T-cell (primary cell): ENCODE results near the gene TSC22D2. TPM values are rescaled to one million over a fixed set of nuclear protein-coding genes. Genes with fewer than 3 reads are reported as not detected.
A peak's percentile ranks its signal among the peaks of the same experiment; 100 is the strongest.

Experiments used
- ATAC-seq, 4 experiments: fragments of 200-7000 bp in 3 of 4; fragments of 150-1000 bp in 1 of 4; cut with Tn5 transposase; replicated peaks in 1 of 4; 1 replicate in 3 of 4; 2 replicates in 1 of 4; pipeline ENCODE4 v1.10.0; 2021; ENCODE audit warnings: moderate library complexity in 3 of 4, mild to moderate bottlenecking in 2 of 4, moderate number of reproducible peaks in 1 of 4
- CTCF ChIA-PET, 2 donors: fragments of 300-600 bp; sonication (Branson Sonifier 250); formaldehyde crosslinking; loops; one replicate each; lab custom pipeline; 2022; ENCODE audit warnings: antibody characterized with exemption in 2 of 2; lab: Charles Lee
- POLR2A ChIA-PET, 2 donors: fragments of 300-600 bp; sonication (Branson Sonifier 250); formaldehyde crosslinking; loops; one replicate each; lab custom pipeline; 2022; ENCODE audit warnings: antibody characterized with exemption in 2 of 2; lab: Charles Lee
- DNase-seq, 35 experiments: peaks; one replicate each; pipeline versions ENCODE4 v3.0.0 to v3.0.0-alpha.2; 2013 to 2023
- H3K27ac ChIP-seq: one replicate; pipeline ENCODE4 v1.5.1; 2013; ENCODE audit warnings: low read length
- H3K27me3 ChIP-seq, 2 experiments: replicated peaks in 1 of 2; 1 replicate in 1 of 2; 2 replicates in 1 of 2; pipeline versions ENCODE4 v1.6.1 to v1.7.0; 2013; ENCODE audit warnings: low read length in 1 of 2, mixed read lengths in 1 of 2; ENCODE audit not compliant: control insufficient read depth in 2 of 2, insufficient read depth in 2 of 2; ENCODE audit errors: extremely low read depth in 1 of 2
- H3K36me3 ChIP-seq, 2 donors: 1 replicate in 1 of 2; 2 replicates in 1 of 2; pipeline versions ENCODE4 v1.6.1 to v1.7.0; 2013; ENCODE audit warnings: low read length in 1 of 2; ENCODE audit not compliant: control insufficient read depth in 2 of 2, insufficient read depth in 1 of 2; ENCODE audit errors: extremely low read depth in 1 of 2
- H3K4me1 ChIP-seq, 2 experiments: 1 replicate in 1 of 2; 2 replicates in 1 of 2; pipeline versions ENCODE4 v1.6.1 to v1.7.0; 2013; ENCODE audit warnings: low read length in 2 of 2, mixed read lengths in 1 of 2; ENCODE audit not compliant: insufficient read depth in 2 of 2, control insufficient read depth in 1 of 2; ENCODE audit errors: extremely low read depth in 1 of 2
- H3K4me3 ChIP-seq, 2 donors: 1 replicate in 1 of 2; 2 replicates in 1 of 2; pipeline versions ENCODE4 v1.5.1 to v1.7.0; 2013; ENCODE audit warnings: mild to moderate bottlenecking in 2 of 2, low read length in 1 of 2, moderate library complexity in 1 of 2; ENCODE audit not compliant: control insufficient read depth in 1 of 2; ENCODE audit errors: extremely low read depth in 1 of 2
- H3K9me3 ChIP-seq: 2 replicates; pipeline ENCODE4 v1.7.0; 2013
- H3K27ac Mint-ChIP-seq, 2 donors: one replicate each; pipeline ENCODE4 v1.8.0; 2020 to 2021; ENCODE audit warnings: mild to moderate bottlenecking in 2 of 2, mixed read lengths in 2 of 2
- H3K27me3 Mint-ChIP-seq, 2 donors: one replicate each; pipeline ENCODE4 v1.8.0; 2021 to 2022; ENCODE audit warnings: mixed read lengths in 2 of 2
- H3K36me3 Mint-ChIP-seq: one replicate; pipeline ENCODE4 v1.8.0; 2021; ENCODE audit warnings: mixed read lengths
- H3K4me1 Mint-ChIP-seq, 3 donors: one replicate each; pipeline ENCODE4 v1.8.0; 2020 to 2022; ENCODE audit warnings: mixed read lengths in 3 of 3, mild to moderate bottlenecking in 1 of 3
- H3K4me3 Mint-ChIP-seq, 3 donors: one replicate each; pipeline ENCODE4 v1.8.0; 2020 to 2022; ENCODE audit warnings: mild to moderate bottlenecking in 3 of 3, mixed read lengths in 3 of 3, moderate library complexity in 3 of 3
- H3K9me3 Mint-ChIP-seq, 3 donors: one replicate each; pipeline ENCODE4 v1.8.0; 2020 to 2022; ENCODE audit warnings: mixed read lengths in 3 of 3
- WGBS: methylation state at CpG from one replicate; pipeline ENCODE4 v1.1.5; 2013; ENCODE audit warnings: missing lambda C conversion rate; ENCODE audit not compliant: insufficient coverage; 5-methylcytosine and 5-hydroxymethylcytosine counted together
- total RNA-seq, 35 experiments: library from RNA in 6 of 35; stranded (reverse) in 6 of 35; fragments of 120-200 nt in 1 of 35; gene quantifications; one replicate each; pipeline versions ENCODE4 v1.2.1 to v1.2.4 and lab custom pipeline; 2013 to 2026

Gene TSC22D2
- total RNA-seq, 5 donors from 2014 or later (not counting 1 experiment from before 2014, with no cell fraction given), result 21.2 to 55.0 (median 23.3) TPM

DNA sequence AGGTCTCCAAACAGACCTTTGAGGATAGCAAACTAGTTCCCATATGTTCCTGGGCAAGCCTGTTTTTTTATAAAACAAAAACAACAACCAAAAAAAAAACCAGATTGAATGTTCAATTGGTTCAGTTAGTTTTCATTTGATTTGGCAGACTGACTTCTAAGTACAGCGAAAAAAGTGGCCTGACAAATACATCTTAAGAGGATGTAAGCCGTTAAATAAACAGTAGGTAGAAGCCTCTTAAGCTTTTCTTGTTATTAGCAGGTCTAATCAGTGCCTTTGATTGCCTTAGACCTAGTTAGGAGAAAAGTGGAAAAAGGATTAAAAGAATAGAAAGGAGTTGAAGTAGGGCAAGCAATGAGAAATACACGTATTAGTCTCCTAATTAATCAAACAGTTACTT is 13.2 kb downstream of the TSC22D2 start:
- no peaks in the 10 kb centered on the region for H3K9me3 ChIP-seq
- 100% methylated on average over 1 of the region's 3 CpGs for WGBS
- H3K4me3 ChIP-seq, result no peak overlapping the region
- no peaks in the 10 kb centered on the region for H3K36me3 ChIP-seq
- Mint-ChIP-seq H3K9me3 (no peaks in the 10 kb centered on the region), H3K4me3 (no peak overlapping the region), H3K27me3 (no peaks in the 10 kb centered on the region), H3K27ac (no peak overlapping the region), H3K4me1 (peaks cover 65 to 71% (median 68%) of the 10 kb centered on the region in 3 donors), H3K36me3 (peaks cover 24% of the 10 kb centered on the region)
- H3K27ac ChIP-seq, result no peak overlapping the region
- POLR2A ChIA-PET, result interaction anchor here in 1 of 2 donors (1.7 kb wide), 1 partner anchor 12 kb away, joined by 7 read pairs; the partner anchor contains the start of gene TSC22D2
- ATAC-seq, result no peak
- no peaks in the 10 kb centered on the region for H3K27me3 ChIP-seq
- H3K4me1 ChIP-seq, result peaks cover 0 to 11% of the 10 kb centered on the region in 2 experiments
- CTCF ChIA-PET, result interaction anchor here in 1 of 2 donors (2.0 kb wide), 1 partner anchor 9 kb away, joined by 5 read pairs; no protein-coding TSS in a partner anchor
- DNase-seq, result no peak

DNA sequence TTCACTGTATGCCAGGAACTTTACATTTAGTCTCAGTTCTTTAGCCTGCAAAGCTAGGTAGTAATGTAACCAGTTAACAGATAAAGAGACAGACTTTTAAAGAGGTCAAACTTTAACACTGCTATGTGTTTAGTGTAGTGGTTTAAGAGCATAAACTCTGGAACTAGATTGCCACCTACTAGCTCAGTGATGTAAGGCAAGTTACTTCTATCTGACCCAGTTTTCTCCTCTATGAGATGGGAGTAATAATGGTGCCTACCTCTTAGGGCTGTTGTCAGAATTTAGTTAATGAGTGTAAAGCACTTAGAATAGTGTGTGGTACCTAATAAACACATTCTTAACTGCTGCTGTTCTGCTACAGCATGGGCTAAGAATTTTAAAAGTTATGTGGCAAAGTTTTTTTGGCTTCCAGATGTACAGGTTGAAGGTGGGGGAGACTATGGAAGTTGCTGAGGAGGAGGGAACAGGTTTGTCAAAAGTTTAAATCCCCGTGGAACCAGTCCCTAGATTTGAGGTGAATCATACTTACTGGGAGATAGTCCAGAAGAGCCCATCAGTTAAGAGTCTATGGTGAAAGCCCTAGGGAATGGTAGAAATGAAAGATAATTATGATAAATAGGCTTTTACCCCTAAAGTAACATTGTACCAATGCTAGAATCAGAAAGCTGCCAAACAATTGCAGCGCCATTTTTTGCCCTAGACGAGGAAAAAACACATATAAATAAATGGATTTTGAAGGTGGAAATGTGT is 13.9 kb downstream of the TSC22D2 start:
- Mint-ChIP-seq H3K4me1 (peaks cover 65 to 71% (median 70%) of the 10 kb centered on the region in 3 donors), H3K27ac (peak overlapping the region in 1 of 2 donors; percentile 11), H3K27me3 (no peaks in the 10 kb centered on the region), H3K9me3 (no peaks in the 10 kb centered on the region), H3K4me3 (no peak overlapping the region), H3K36me3 (peaks cover 26% of the 10 kb centered on the region)
- POLR2A ChIA-PET, result interaction anchor here in 1 of 2 donors (1.7 kb wide), 1 partner anchor 13 kb away, joined by 7 read pairs; the partner anchor contains the start of gene TSC22D2
- Histone ChIP-seq H3K4me3 (no peak overlapping the region), H3K9me3 (no peaks in the 10 kb centered on the region), H3K27ac (no peak overlapping the region), H3K27me3 (no peaks in the 10 kb centered on the region), H3K4me1 (peaks cover 0 to 6% of the 10 kb centered on the region in 2 experiments), H3K36me3 (no peaks in the 10 kb centered on the region)
- no CpG with 5 or more reads among the region's 3 CpGs for WGBS
- ATAC-seq (peak in 1 of 4 experiments; percentile 42), DNase-seq (no peak)
- CTCF ChIA-PET, result interaction anchor here in 1 of 2 donors (2.0 kb wide), 1 partner anchor 8 kb away, joined by 5 read pairs; no protein-coding TSS in a partner anchor

GRCh38 chr3:150422907-150423306 is 14.8 kb downstream of the TSC22D2 start:
- H3K4me1 Mint-ChIP-seq, result peaks cover 63 to 71% (median 69%) of the 10 kb centered on the region in 3 donors
- CTCF ChIA-PET, result interaction anchor here in 1 of 2 donors (2.0 kb wide), 1 partner anchor 8 kb away, joined by 5 read pairs; no protein-coding TSS in a partner anchor
- POLR2A ChIA-PET, result interaction anchor here in 1 of 2 donors (1.7 kb wide), 1 partner anchor 14 kb away, joined by 7 read pairs; the partner anchor contains the start of gene TSC22D2

DNA sequence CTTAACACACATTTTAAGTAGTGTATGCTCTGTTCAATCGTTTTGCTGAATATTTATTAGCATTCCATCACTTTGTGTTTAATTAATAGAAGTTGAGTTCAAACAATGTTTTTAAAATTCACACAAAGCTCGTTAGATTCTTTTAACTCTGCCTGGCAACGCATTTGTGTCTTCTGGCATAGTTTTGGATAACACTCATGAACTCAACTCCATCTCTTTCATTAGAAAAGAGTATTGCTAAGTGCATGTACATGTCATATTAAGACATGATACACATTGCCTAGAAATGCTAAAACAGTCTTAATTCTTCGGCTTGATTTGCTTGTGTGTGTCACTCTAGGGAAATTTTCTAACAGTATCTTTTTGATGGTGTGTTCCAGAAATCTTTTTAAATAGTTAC is 15.7 kb downstream of the TSC22D2 start:
- Histone ChIP-seq H3K27ac (no peak overlapping the region), H3K4me3 (no peak overlapping the region), H3K36me3 (no peaks in the 10 kb centered on the region), H3K9me3 (no peaks in the 10 kb centered on the region), H3K4me1 (peaks cover 0 to under 1% of the 10 kb centered on the region in 2 experiments), H3K27me3 (no peaks in the 10 kb centered on the region)
- CTCF ChIA-PET, result interaction anchor here (0.8 to 1.2 kb wide), 4 partner anchors 9 to 71 kb away, joined by 3 read pairs; no protein-coding TSS in a partner anchor
- no peaks in the 10 kb centered on the region for H3K27me3 Mint-ChIP-seq
- DNase-seq (no peak), ATAC-seq (no peak)
- no peaks in the 10 kb centered on the region for H3K9me3 Mint-ChIP-seq
- H3K4me3 Mint-ChIP-seq, result no peak overlapping the region
- peaks cover 65 to 72% (median 72%) of the 10 kb centered on the region in 3 donors for H3K4me1 Mint-ChIP-seq
- no peak overlapping the region for H3K27ac Mint-ChIP-seq
- peaks cover 19% of the 10 kb centered on the region for H3K36me3 Mint-ChIP-seq
- WGBS, result no CpG with 5 or more reads among the region's 4 CpGs
- POLR2A ChIA-PET, result interaction anchor here in 1 of 2 donors (1.0 to 1.6 kb wide), 3 partner anchors 9 to 15 kb away, joined by 3 to 9 read pairs (median 5); partner anchors contain the start of gene TSC22D2

More at GRCh38 chr3:150422907-150423306, 14.8 kb downstream of the TSC22D2 start:
- no peaks in the 10 kb centered on the region for H3K27me3 ChIP-seq
- Mint-ChIP-seq H3K4me3 (no peak overlapping the region), H3K27ac (no peak overlapping the region), H3K36me3 (peaks cover 21% of the 10 kb centered on the region), H3K9me3 (no peaks in the 10 kb centered on the region), H3K27me3 (no peaks in the 10 kb centered on the region)
- DNase-seq, result no peak
- peaks cover 0 to 2% of the 10 kb centered on the region in 2 experiments for H3K4me1 ChIP-seq
- H3K9me3 ChIP-seq, result no peaks in the 10 kb centered on the region
- ATAC-seq, result no peak
- no peaks in the 10 kb centered on the region for H3K36me3 ChIP-seq
- WGBS, result no CpG with 5 or more reads among the region's 4 CpGs
- H3K4me3 ChIP-seq, result no peak overlapping the region
- no peak overlapping the region for H3K27ac ChIP-seq

GRCh38 chr3:150426292-150426691 is 18.2 kb downstream of the TSC22D2 start:
- CTCF ChIA-PET, result interaction anchor here (0.6 to 1.6 kb wide), 6 partner anchors 11 to 160 kb away, joined by 3 to 6 read pairs (median 4); no protein-coding TSS in a partner anchor
- Mint-ChIP-seq H3K9me3 (no peaks in the 10 kb centered on the region), H3K36me3 (peaks cover 19% of the 10 kb centered on the region), H3K27ac (no peak overlapping the region), H3K4me3 (no peak overlapping the region), H3K4me1 (peaks cover 60 to 70% (median 67%) of the 10 kb centered on the region in 3 donors), H3K27me3 (no peaks in the 10 kb centered on the region)
- Histone ChIP-seq H3K4me3 (no peak overlapping the region), H3K36me3 (no peaks in the 10 kb centered on the region), H3K9me3 (no peaks in the 10 kb centered on the region), H3K27ac (no peak overlapping the region), H3K27me3 (no peaks in the 10 kb centered on the region), H3K4me1 (peaks cover 0 to 3% of the 10 kb centered on the region in 2 experiments)
- DNase-seq (no peak), ATAC-seq (no peak)
- WGBS, result no CpG with 5 or more reads among the region's 3 CpGs
- POLR2A ChIA-PET, result interaction anchor here (0.6 to 2.0 kb wide), 4 partner anchors 14 to 66 kb away, joined by 3 to 7 read pairs (median 4); partner anchors contain the start of gene TSC22D2 (in 1 of the 2)

DNA sequence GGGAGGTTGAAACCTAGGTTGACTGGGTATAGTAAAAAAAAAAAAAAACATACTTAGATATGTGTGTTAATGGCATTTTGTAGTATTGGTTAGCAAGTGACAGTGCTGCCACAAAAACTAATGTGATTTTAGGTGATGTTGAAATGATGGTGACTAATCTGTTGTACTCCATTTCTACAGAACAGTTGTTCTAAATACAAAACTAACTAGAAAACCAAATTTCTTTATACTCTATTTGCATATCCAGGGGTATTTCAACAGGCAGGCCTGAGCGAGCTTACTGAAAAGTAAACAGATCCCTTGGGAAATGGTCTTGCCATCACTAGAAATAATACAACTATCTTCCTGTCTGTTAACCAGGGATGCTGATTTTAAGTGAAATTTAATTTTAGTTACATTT is 20.5 kb downstream of the TSC22D2 start:
- H3K4me3 ChIP-seq, result no peak overlapping the region
- DNase-seq, result no peak
- ChIA-PET POLR2A (interaction anchor here in 1 of 2 donors (0.6 kb wide), 1 partner anchor 107 kb away, joined by 3 read pairs; no protein-coding TSS in a partner anchor), CTCF (interaction anchor here in 1 of 2 donors (1.1 kb wide), 1 partner anchor 14 kb away, joined by 5 read pairs; no protein-coding TSS in a partner anchor)
- Mint-ChIP-seq H3K9me3 (no peaks in the 10 kb centered on the region), H3K4me3 (no peak overlapping the region), H3K36me3 (peaks cover 16% of the 10 kb centered on the region), H3K27ac (no peak overlapping the region), H3K27me3 (no peaks in the 10 kb centered on the region), H3K4me1 (peaks cover 59 to 66% (median 65%) of the 10 kb centered on the region in 3 donors)
- H3K36me3 ChIP-seq, result no peaks in the 10 kb centered on the region
- WGBS, result no CpG with 5 or more reads among the region's 1 CpG
- H3K9me3 ChIP-seq, result no peaks in the 10 kb centered on the region
- no peak for ATAC-seq
- peaks cover 0 to 3% of the 10 kb centered on the region in 2 experiments for H3K4me1 ChIP-seq
- no peaks in the 10 kb centered on the region for H3K27me3 ChIP-seq
- H3K27ac ChIP-seq, result no peak overlapping the region
